ENCODE data around the gene GOLGB1. TPM values are rescaled to one million over a fixed set of nuclear protein-coding genes. Genes with fewer than 3 reads are reported as not detected.

GOLGB1 gene
- total and polyA plus RNA-seq, 10 of the 15 experiments (the other 5 are each of a cell fraction or from before 2014, with no cell fraction given), result 7.4 to 34.5 (median 21.8) TPM

- no peaks in the 10 kb centered on the region for H4K20me1 ChIP-seq (ENCODE audit: control insufficient read depth, insufficient read depth)
- intact Hi-C loops (cut with micrococcal nuclease; ENCODE audit: unreplicated experiment), result no loop called here
- BruUV-seq (replicated peaks), result no TSS peak
- TF ChIP-seq FOS (IDR thresholded peaks at IDR 0.05; ENCODE audit: borderline replicate concordance, extremely low read depth, insufficient read length) (no peak), NR2C2 (IDR thresholded peaks at IDR 0.05; ENCODE audit: borderline replicate concordance, control insufficient read depth, insufficient read length, low read depth) (no peak), E4F1 (IDR thresholded peaks at IDR 0.05; ENCODE audit: borderline replicate concordance, partially characterized antibody) (no peak), GATAD2B (conservative IDR thresholded peaks at IDR 0.05; ENCODE audit: low read depth) (no peak), POLR2AphosphoS5 (IDR thresholded peaks at IDR 0.05; ENCODE audit: low read length) (no peak), SMC3 (IDR thresholded peaks at IDR 0.05; ENCODE audit: borderline replicate concordance, low read length) (no peak), POLR2AphosphoS2 (IDR thresholded peaks at IDR 0.05; ENCODE audit: low read depth, low read length) (no peak), LARP7 (IDR thresholded peaks at IDR 0.05) (no peak), BACH1 (IDR thresholded peaks at IDR 0.05; ENCODE audit: borderline replicate concordance) (no peak)
- POLR2A ChIA-PET, result no interaction called here
- H3K4me1 ChIP-seq (ENCODE audit: control insufficient read depth, insufficient read depth, low read length), result no peaks in the 10 kb centered on the region
- no peak for FAIRE-seq
- no peak for ATAC-seq
- in situ Hi-C loops (cut with MboI), result no loop called here
- no peaks in the 10 kb centered on the region for H3K79me2 ChIP-seq (ENCODE audit: control insufficient read depth, insufficient read depth, low read length)
- 92% methylated on average over 5 of the region's 5 CpGs for WGBS (ENCODE audit: insufficient coverage, insufficient replicate concordance, low lambda C conversion rate, missing lambda C conversion rate)
- DNase-seq (ENCODE audit: low read depth, low spot score), result no peak
- peaks cover 1 to 11% of the 10 kb centered on the region in 2 experiments; a peak in 2 of 4 replicates for H3K36me3 ChIP-seq (ENCODE audit: control insufficient read depth in 2 of 2, insufficient read depth in 2 of 2, low read length in 1 of 2)
- CTCF ChIA-PET, result interaction anchor here (1.1 kb wide), 1 partner anchor 13 kb away, joined by 3 read pairs; no protein-coding TSS in a partner anchor
- H3K9me3 ChIP-seq (replicated peaks; ENCODE audit: control insufficient read depth, insufficient read depth, low read length), result no peaks in the 10 kb centered on the region
- H2AFZ ChIP-seq (ENCODE audit: control insufficient read depth, low read depth, low read length), result no peak overlapping the region
- H3K27me3 ChIP-seq (replicated peaks in 1 of 2; ENCODE audit: control insufficient read depth in 2 of 2, insufficient read depth in 2 of 2, low read length in 1 of 2), result no peaks in the 10 kb centered on the region
- RAD21 ChIA-PET (ENCODE audit: unreplicated experiment), result no interaction called here
- H3K4me2 ChIP-seq (ENCODE audit: control insufficient read depth, insufficient read depth), result no peak overlapping the region
- H3K9ac ChIP-seq (ENCODE audit: control insufficient read depth, insufficient read depth, low read length), result no peak overlapping the region
- H3K4me3 ChIP-seq, result no peak overlapping the region
- SMC1A ChIA-PET (ENCODE audit: uncharacterized antibody, unreplicated experiment), result no interaction called here
- no peak overlapping the region for H3K27ac ChIP-seq (ENCODE audit: control insufficient read depth, insufficient read depth)
Observed at GRCh38 chr3:121703973-121704372, 45.6 kb downstream of the GOLGB1 start.

All from GM12878 (cell line).